ENCODE data around the gene SLC14A1.

DNA sequence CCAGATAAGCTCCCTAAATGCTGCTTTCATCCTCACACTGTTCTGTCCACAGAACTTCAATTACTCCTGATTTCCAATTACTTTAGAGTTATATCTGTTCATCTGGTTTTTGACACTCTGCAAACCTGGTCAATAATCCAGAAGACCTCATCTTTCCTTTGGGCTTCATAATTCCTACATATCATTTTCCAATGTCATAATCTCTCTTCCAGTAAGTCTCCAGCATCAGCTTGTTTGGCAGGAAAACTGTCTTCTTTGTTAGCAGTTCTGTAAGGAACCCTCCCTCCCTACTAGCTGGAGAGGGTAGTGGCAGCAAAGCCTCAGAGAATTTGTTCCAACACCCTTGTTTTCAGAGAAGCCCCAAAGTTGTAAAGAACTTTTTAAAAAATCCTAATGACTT lies 11.9 kb upstream of the SLC14A1 start:
- TF ChIP-seq POLR2AphosphoS5 (IDR thresholded peaks at IDR 0.05; ENCODE audit: low read depth, low read length): no peak
- TF ChIP-seq, protein P1, sequence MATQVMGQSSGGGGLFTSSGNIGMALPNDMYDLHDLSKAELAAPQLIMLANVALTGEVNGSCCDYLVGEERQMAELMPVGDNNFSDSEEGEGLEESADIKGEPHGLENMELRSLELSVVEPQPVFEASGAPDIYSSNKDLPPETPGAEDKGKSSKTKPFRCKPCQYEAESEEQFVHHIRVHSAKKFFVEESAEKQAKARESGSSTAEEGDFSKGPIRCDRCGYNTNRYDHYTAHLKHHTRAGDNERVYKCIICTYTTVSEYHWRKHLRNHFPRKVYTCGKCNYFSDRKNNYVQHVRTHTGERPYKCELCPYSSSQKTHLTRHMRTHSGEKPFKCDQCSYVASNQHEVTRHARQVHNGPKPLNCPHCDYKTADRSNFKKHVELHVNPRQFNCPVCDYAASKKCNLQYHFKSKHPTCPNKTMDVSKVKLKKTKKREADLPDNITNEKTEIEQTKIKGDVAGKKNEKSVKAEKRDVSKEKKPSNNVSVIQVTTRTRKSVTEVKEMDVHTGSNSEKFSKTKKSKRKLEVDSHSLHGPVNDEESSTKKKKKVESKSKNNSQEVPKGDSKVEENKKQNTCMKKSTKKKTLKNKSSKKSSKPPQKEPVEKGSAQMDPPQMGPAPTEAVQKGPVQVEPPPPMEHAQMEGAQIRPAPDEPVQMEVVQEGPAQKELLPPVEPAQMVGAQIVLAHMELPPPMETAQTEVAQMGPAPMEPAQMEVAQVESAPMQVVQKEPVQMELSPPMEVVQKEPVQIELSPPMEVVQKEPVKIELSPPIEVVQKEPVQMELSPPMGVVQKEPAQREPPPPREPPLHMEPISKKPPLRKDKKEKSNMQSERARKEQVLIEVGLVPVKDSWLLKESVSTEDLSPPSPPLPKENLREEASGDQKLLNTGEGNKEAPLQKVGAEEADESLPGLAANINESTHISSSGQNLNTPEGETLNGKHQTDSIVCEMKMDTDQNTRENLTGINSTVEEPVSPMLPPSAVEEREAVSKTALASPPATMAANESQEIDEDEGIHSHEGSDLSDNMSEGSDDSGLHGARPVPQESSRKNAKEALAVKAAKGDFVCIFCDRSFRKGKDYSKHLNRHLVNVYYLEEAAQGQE (IDR thresholded peaks at IDR 0.05; ENCODE audit: insufficient read depth in 1 of 2, low read depth in 2 of 2, low read length in 2 of 2): no peak
- no peak for TF ChIP-seq SIN3A (IDR thresholded peaks at IDR 0.05; ENCODE audit: borderline replicate concordance, insufficient read depth, low read length)
- TF ChIP-seq TAF1 (IDR thresholded peaks at IDR 0.05; ENCODE audit: borderline replicate concordance, insufficient read depth, low read length): no peak
